ENCODE data around the gene RXRA. TPM values are rescaled to one million over a fixed set of nuclear protein-coding genes. Genes with fewer than 3 reads are reported as not detected.

Gene RXRA
- total RNA-seq, 1 experiment from 2014 or later = 15.7 TPM

DNA sequence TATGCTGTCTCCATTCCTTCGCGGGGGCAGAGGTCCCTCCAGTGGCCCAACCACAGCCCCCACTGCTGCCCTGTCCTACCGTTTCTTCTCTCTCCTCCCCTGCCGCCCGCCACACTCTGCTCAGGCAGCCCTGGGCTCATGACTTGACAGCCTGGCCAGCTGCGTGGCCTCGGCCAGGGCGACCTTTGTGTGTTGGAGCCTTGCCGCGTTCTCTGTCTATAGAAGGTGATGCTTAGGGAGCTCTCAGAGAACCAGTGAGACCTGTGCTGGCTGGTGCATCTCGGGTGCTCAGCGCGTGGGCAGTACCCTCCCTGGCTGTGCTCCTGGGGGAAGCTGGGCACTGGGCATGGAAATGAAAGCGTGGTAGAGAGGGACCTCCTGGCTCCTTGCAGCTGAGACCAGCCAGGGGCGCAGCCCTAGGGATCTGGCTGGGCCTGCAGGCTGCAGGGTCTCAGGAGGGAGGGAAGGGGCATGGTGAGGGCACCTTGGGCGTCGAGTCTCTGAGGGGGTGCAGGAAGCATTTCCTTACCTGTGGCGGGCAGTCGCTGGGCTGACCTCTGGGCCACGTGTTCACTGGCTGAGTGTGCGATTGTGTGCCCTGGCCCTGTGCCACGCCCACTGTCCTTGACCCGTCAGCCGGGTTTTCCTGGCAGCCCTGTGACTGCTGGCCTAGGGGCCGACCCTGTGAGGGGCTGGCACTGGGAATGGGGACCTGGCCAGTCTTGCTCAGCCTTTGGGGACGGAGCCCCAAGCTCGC, 50.3 kb downstream of the RXRA start:
- Histone ChIP-seq H3K36me3 (no peaks in the 10 kb centered on the region), H3K27me3 (replicated peaks) (no peaks in the 10 kb centered on the region), H3K27ac (no peak overlapping the region), H3K9me3 (replicated peaks) (no peaks in the 10 kb centered on the region), H3K4me3 (no peak overlapping the region), H3K4me1 (replicated peaks) (peaks cover 89% of the 10 kb centered on the region)
- no peak for DNase-seq (ENCODE audit: low read depth in 1 of 2, low spot score in 2 of 2)

DNA sequence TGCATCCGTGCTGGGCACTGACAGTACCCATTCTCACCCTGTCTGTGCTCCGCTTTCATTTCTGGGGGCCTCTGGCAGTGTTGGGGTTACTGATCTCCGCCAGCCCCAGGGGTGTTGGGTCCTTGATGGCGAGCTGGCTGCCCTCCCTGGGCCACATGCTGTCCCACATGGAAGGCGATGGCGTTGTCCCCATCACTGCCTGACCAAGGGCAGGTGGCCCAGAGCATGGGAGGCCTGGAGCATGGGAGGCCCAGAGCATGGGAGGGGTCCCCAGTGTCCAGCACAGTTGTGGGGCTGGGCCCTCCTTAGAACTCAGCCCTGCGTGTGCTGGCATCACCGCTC, 50.9 kb downstream of the RXRA start:
- no peaks in the 10 kb centered on the region for H3K9me3 ChIP-seq (replicated peaks)
- no peak overlapping the region for H3K27ac ChIP-seq
- H3K4me1 ChIP-seq (replicated peaks) = peaks cover 90% of the 10 kb centered on the region
- no peak overlapping the region for H3K4me3 ChIP-seq
- no peaks in the 10 kb centered on the region for H3K36me3 ChIP-seq
- H3K27me3 ChIP-seq (replicated peaks) = no peaks in the 10 kb centered on the region
- DNase-seq (ENCODE audit: low read depth in 1 of 2, low spot score in 2 of 2) = no peak

DNA sequence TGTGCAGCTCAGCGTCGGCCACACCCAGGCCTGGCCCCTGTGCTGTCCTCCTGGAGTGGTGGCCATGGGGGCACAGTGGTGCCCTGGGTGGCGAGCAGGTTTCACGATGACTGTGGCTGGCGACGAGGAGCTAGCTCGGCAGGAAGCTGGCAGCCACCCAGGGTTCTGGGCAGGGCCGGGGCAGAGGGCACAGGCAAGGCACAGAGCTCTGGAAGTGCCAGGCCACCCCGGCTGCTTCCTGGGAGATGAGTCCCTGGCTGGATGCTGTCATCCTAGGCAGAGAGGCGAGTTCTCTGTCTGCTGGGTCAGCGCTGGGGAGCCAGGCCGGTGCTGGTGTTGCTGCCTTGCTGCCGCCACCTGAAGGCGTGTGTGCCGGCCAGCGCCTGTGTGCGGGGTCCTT, 51.7 kb downstream of the RXRA start:
- Histone ChIP-seq H3K4me1 (replicated peaks) (peaks cover 90% of the 10 kb centered on the region), H3K27ac (peak overlapping the region; percentile 74), H3K4me3 (no peak overlapping the region), H3K36me3 (no peaks in the 10 kb centered on the region), H3K9me3 (replicated peaks) (no peaks in the 10 kb centered on the region), H3K27me3 (replicated peaks) (no peaks in the 10 kb centered on the region)
- DNase-seq (ENCODE audit: low read depth in 1 of 2, low spot score in 2 of 2) = peak; percentile 39 to 68

DNA sequence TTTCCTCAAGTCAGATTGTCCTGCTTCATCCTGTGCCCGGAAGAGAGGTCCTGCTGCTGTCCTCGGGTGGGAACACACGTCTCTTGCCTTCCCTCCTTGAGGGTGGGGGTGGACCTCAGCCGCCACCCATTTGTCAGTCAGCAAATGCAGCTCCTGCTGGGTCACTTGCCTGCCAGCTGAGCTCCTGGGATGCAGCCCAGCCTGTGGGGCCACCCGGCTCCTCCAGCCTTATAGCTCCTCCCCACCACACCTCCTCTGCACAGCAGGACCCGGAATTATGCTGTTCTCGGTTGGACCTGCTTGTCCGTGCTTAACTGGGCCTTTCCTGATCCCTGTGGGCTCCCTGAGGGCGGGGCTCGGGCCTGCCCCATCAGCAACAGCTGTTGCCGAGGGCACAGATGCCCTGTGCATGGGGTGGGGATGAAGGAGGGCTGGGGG, 52.7 kb downstream of the RXRA start:
- Histone ChIP-seq H3K27me3 (replicated peaks) (no peaks in the 10 kb centered on the region), H3K4me3 (no peak overlapping the region), H3K4me1 (replicated peaks) (peaks cover 83% of the 10 kb centered on the region), H3K9me3 (replicated peaks) (no peaks in the 10 kb centered on the region), H3K27ac (peak overlapping the region; percentile 74), H3K36me3 (no peaks in the 10 kb centered on the region)
- peak; percentile 69 to 87 for DNase-seq (ENCODE audit: low read depth in 1 of 2, low spot score in 2 of 2)

DNA sequence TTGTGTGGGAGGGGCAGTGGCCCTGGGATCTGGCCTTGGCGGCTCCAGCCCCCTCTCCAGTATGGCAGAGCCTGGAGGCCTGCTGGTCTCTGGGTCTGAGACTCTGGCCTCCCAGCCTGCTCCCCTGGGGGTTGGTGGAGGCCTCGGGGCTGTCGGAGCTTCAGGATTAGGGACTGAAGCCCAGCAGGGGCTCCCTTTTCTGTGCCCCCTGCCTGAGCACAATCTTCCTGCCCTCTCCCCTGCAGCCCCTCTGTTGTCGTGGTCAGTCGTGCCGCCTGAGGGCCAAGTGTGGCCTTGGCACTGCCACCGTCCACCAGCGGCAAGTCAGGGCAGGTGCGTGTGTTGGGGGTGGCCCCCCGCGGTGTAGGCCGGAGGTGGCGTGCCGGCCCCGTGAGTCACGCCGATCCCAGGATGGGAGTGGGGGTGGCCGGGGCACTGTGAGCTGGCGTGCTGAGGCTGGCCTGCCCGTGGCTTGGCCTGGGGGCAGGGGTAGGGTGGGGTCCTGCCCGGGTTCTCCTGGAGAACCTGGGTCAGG, 53.6 kb downstream of the RXRA start:
- Histone ChIP-seq H3K4me3 (no peak overlapping the region), H3K27me3 (replicated peaks) (no peaks in the 10 kb centered on the region), H3K36me3 (no peaks in the 10 kb centered on the region), H3K4me1 (replicated peaks) (peaks cover 77% of the 10 kb centered on the region), H3K27ac (peak overlapping the region; percentile 74), H3K9me3 (replicated peaks) (no peaks in the 10 kb centered on the region)
- DNase-seq (ENCODE audit: low read depth in 1 of 2, low spot score in 2 of 2) = peak; percentile 88 to 89

DNA sequence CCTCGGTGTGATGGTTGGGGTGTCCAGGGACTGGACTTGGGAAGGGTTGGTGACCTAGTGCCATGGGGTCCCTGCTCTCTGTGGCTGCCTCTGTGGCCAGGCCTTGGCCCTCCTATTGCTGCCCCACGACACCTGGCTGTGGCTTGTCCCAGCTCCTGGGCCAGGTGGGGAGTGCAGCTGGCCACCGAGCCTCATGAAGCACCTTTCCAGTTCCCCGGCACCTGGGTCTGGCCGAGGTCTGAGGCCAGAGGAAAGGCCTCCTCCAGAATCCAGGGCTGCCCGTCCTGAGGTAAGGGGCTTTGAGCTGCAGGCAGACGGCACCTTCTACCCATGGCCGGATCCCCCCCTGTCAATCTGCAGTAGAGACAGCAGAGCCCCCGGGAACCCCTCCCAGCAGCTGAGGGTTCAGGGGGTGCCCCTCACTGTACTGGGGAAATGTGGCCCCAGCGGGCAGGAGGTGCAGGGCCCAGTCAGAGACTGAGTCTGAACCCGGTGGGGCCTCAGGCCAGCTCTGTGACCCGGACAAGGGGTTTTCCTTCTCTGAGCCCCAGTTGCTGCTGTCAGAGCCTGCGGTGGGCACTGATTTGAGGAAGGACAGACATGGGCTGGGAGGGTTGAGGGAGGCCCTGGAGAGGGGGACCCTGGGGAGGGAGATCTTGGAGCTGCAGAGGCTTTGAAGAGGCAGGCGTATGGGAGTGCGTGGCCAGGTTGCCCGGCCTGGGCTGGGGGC, 54.5 kb downstream of the RXRA start:
- H3K36me3 ChIP-seq = no peaks in the 10 kb centered on the region
- no peak for DNase-seq (ENCODE audit: low read depth in 1 of 2, low spot score in 2 of 2)

DNA sequence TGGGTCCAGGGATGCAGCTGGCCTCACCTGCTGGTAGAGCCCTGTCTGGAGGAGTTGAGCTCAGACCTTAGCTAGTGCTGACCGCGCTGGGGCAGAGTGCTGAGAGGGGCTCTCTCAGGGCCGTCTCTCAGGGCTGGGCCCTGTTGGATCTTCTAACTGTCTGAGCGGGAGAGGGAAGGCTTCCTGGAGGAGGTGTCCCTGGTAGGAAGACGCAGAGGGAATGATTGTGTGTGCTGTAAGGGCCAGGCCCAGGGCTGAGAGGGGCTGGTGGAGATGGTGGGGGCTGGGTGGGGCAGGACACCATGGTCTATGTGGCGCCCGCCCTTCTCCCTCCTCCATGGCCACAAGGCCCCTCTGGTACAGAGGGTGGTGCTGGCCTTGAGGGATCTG, 55.0 kb downstream of the RXRA start:
- Histone ChIP-seq H3K9me3 (replicated peaks) (no peaks in the 10 kb centered on the region), H3K4me1 (replicated peaks) (peaks cover 72% of the 10 kb centered on the region), H3K4me3 (no peak overlapping the region), H3K27ac (0 out of 2 replicates have a peak overlapping the region, but pooled peaks have one; percentile 74), H3K27me3 (replicated peaks) (no peaks in the 10 kb centered on the region), H3K36me3 (no peaks in the 10 kb centered on the region)
- no peak for DNase-seq (ENCODE audit: low read depth in 1 of 2, low spot score in 2 of 2)

More for the DNA sequence above, 54.5 kb downstream of the RXRA start:
- H3K27ac ChIP-seq = peak overlapping the region; percentile 74
- H3K9me3 ChIP-seq (replicated peaks) = no peaks in the 10 kb centered on the region
- peaks cover 72% of the 10 kb centered on the region for H3K4me1 ChIP-seq (replicated peaks)
- H3K4me3 ChIP-seq = no peak overlapping the region
- no peaks in the 10 kb centered on the region for H3K27me3 ChIP-seq (replicated peaks)

DNA sequence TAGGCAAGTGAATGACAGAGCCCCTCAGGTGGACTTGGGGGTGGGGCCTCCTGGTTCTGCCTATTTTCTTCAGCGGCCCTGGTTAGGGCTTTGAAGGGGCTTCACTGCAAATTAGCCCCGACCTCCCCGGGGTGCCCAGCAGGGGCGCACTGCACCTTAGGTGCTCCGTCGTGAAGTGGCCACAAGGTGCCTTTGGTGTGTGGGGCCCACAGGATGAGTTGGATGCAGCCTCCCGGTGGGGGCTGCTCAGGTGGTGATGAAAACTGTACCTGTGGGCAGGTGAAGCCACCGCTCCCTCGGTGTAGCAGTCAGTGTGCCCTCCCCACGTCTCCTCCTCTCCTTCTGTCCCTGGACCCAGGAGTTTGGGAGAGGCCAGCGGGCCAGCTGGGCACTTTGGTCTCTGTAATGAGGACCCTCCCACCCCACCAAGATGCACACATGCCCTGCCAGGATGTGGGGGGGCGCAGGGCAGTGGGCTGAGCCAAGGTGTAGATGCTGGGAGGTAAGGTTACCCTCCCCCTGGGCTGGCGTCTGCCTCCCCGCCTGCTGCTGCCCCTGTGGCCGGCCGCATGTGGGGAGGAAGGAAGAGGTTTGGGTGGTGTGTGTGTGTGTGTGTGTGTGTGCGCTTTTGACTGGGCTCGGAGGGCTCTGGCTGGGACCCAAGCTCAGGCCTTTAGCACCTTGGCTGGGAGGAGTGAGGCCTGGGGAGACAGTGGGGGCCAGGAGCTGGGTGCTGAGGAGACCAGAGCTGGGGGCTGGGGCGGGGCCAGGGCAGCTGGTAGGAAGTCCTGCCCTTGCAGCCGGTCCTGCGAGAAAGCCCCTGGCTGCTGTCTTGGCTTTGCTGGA, 55.6 kb downstream of the RXRA start:
- Histone ChIP-seq H3K36me3 (no peaks in the 10 kb centered on the region), H3K9me3 (replicated peaks) (no peaks in the 10 kb centered on the region), H3K27ac (0 out of 2 replicates have a peak overlapping the region, but pooled peaks have one; percentile 74), H3K27me3 (replicated peaks) (no peaks in the 10 kb centered on the region), H3K4me3 (no peak overlapping the region), H3K4me1 (replicated peaks) (peaks cover 69% of the 10 kb centered on the region)
- no peak for DNase-seq (ENCODE audit: low read depth in 1 of 2, low spot score in 2 of 2)

DNA sequence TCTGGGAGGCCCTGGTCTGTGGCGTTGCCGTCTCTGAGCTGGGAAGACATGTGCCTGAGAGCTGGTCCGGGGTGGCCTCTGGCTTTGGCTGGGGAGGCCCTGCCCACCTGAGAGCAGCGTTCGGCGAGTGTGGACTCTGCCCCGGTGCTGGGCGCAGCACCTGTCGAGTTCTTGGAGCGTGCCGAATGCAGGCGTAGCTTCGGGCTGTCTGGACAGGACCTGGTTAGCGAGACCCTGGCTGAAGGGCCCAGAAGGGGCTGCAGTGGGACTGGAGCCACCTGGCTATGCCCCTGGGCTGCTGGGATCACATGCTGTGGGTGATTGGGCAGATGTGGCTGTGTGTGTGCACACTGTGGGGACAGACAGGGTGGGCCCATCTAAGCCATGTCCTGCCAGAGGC, 56.5 kb downstream of the RXRA start:
- no peaks in the 10 kb centered on the region for H3K9me3 ChIP-seq (replicated peaks)
- peaks cover 61% of the 10 kb centered on the region for H3K4me1 ChIP-seq (replicated peaks)
- H3K27me3 ChIP-seq (replicated peaks) = no peaks in the 10 kb centered on the region
- H3K27ac ChIP-seq = no peak overlapping the region
- no peak for DNase-seq (ENCODE audit: low read depth in 1 of 2, low spot score in 2 of 2)
- no peaks in the 10 kb centered on the region for H3K36me3 ChIP-seq
- no peak overlapping the region for H3K4me3 ChIP-seq

DNA sequence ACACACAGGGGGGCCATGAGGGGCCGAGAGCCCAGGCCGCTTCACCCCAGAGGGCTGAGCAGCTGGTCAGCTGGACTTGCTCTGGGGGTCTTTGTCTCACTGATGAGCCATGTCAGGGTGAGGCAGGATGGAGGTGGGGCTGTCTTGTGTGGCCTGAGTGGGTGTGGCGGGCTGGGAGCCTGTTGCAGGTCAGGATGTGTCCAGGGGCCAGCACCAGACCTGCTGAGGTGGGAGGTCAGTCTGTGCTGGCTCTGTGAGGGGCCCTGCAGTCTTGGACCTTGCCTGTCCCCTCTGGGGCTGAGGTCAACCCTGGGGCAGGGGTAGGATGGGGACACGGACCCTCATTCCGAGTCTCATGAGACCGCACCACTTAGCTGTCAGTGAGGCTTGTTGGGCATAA, 56.9 kb downstream of the RXRA start:
- Histone ChIP-seq H3K4me1 (replicated peaks) (peaks cover 57% of the 10 kb centered on the region), H3K27ac (no peak overlapping the region), H3K9me3 (replicated peaks) (no peaks in the 10 kb centered on the region)

DNA sequence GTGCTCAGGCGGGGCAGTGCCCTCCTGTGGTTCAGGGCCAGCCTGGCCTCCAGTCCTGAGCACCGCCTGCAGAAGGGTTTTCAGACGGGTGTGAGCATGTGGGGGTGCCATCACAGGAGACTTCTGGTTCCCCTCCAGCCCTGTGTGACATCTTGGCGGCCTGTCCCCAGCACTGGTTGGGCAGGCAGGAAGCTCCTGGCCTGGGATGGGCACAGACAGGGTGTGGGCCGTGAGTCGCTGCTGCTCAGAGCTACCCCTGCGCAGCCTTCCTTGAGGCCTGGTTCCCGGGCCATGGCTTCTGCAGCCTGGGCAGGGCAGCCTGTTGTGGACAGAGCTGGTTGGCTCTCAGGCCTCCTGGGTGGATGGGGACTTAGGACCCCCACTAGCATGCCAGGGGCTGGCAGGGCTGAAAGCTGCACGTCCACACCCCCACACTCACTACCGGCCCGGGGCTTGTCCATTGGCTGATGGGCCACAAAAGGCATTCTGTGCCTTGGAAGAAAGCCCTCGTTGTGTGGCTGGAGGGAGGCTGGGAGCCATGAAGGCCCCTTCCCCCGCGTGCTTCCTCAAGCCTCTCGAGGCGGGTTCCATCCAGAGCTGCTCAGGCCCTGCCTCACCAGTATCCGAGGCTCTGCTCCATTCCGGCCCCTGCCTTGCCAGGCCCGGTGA, 58.7 kb downstream of the RXRA start:
- Histone ChIP-seq H3K27ac (no peak overlapping the region), H3K36me3 (no peaks in the 10 kb centered on the region), H3K4me1 (replicated peaks) (peaks cover 39% of the 10 kb centered on the region), H3K27me3 (replicated peaks) (no peaks in the 10 kb centered on the region), H3K4me3 (no peak overlapping the region), H3K9me3 (replicated peaks) (no peaks in the 10 kb centered on the region)
- DNase-seq (ENCODE audit: low read depth in 1 of 2, low spot score in 2 of 2) = no peak

More for the DNA sequence above, 56.9 kb downstream of the RXRA start:
- Histone ChIP-seq H3K27me3 (replicated peaks) (no peaks in the 10 kb centered on the region), H3K4me3 (no peak overlapping the region), H3K36me3 (no peaks in the 10 kb centered on the region)
- no peak for DNase-seq (ENCODE audit: low read depth in 1 of 2, low spot score in 2 of 2)

DNA sequence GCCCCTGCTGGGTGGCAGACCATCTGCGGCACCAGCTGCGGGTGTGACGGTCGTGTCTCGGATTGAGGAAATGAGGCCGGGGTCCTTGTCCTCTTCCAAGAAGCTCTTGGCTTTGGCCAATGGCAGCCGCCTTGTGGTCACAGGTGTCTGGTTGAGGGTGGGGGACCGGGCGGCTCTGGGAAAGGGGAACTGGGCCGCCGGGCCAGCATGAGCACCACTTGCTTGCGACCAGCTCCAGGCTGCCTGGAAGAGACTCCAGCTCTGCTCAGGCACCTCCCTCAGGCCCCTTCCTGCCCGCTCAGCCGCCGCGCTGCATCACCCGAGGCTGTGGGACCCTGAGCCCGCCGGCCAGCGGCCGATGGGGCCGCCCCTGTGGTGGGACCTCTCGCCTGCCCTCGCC, 59.7 kb downstream of the RXRA start:
- Histone ChIP-seq H3K4me1 (replicated peaks) (peaks cover 29% of the 10 kb centered on the region), H3K9me3 (replicated peaks) (no peaks in the 10 kb centered on the region), H3K4me3 (no peak overlapping the region), H3K27me3 (replicated peaks) (no peaks in the 10 kb centered on the region), H3K36me3 (no peaks in the 10 kb centered on the region), H3K27ac (no peak overlapping the region)
- DNase-seq (ENCODE audit: low read depth in 1 of 2, low spot score in 2 of 2) = no peak
